HFF-Myc (cell line): ENCODE data around the gene HDLBP.

Experiments used
- DNase-seq: peaks from one replicate; pipeline ENCODE4 v3.0.0-alpha.2; 2011; ENCODE audit warnings: low read depth; ENCODE audit errors: extremely low read depth
- H3K4me3 ChIP-seq: replicated peaks from 2 replicates; pipeline ENCODE4 v1.5.1; 2011; ENCODE audit warnings: low read depth, mild to moderate bottlenecking, control low read depth, low read length
- CTCF ChIP-seq: IDR thresholded peaks from 2 replicates; pipeline ENCODE4 v1.5.1; 2012; ENCODE audit warnings: mild to moderate bottlenecking, low read depth, low read length, control low read depth; ENCODE audit errors: missing control alignments

HDLBP gene

GRCh38 chr2:241189093-241189855, 126.2 kb downstream of the HDLBP start:
- no peak for DNase-seq
- TF ChIP-seq CTCF, result no peak

GRCh38 chr2:241188361-241189092, 126.9 kb downstream of the HDLBP start, which contains the start of gene ANO7:
Gene ANO7, plus strand, starts transcription at chr2:241188677. Its CDS starts 1,387 bp downstream, at chr2:241190064.
- no peak for DNase-seq
- no peak within 1 kb of the TSS for H3K4me3 ChIP-seq
- TF ChIP-seq CTCF, result no peak

More at GRCh38 chr2:241189093-241189855, 126.2 kb downstream of the HDLBP start:
- no peak overlapping the region for H3K4me3 ChIP-seq

- DNase-seq, result no peak
- H3K4me3 ChIP-seq, result no peak overlapping the region
- TF ChIP-seq CTCF, result no peak
These were observed 127.6 kb downstream of the HDLBP start for GRCh38 chr2:241187918-241188234.

- no peak for TF ChIP-seq CTCF
- no peak overlapping the region for H3K4me3 ChIP-seq
- DNase-seq, result no peak
These were observed 128.2 kb downstream of the HDLBP start for GRCh38 chr2:241187101-241187917.

GRCh38 chr2:241185961-241186360, 129.5 kb downstream of the HDLBP start:
- H3K4me3 ChIP-seq, result no peak overlapping the region
- no peak for TF ChIP-seq CTCF
- DNase-seq, result no peak

- no peak for TF ChIP-seq CTCF
- DNase-seq, result no peak
- no peak overlapping the region for H3K4me3 ChIP-seq
These were observed 130.6 kb downstream of the HDLBP start for GRCh38 chr2:241184901-241185300.
